D721Med (cell line): ENCODE measurements around the gene SPAG16.
A peak's percentile ranks its signal among the peaks of the same experiment; 100 is the strongest.

Experiments used
- DNase-seq: peaks from one replicate; pipeline ENCODE4 v3.0.0; 2011; ENCODE audit warnings: low spot score; ENCODE audit not compliant: insufficient read length
- FAIRE-seq: peaks from 2 replicates; lab custom pipeline; 2011; peaks lifted over from hg19 to GRCh38; lab: Jason Lieb, UNC
- CTCF ChIP-seq: IDR thresholded peaks from 2 replicates; pipeline ENCODE4 v1.5.1; 2012; ENCODE audit warnings: mild to moderate bottlenecking, control low read depth; ENCODE audit not compliant: insufficient read depth; ENCODE audit errors: missing control alignments

Gene SPAG16

DNA sequence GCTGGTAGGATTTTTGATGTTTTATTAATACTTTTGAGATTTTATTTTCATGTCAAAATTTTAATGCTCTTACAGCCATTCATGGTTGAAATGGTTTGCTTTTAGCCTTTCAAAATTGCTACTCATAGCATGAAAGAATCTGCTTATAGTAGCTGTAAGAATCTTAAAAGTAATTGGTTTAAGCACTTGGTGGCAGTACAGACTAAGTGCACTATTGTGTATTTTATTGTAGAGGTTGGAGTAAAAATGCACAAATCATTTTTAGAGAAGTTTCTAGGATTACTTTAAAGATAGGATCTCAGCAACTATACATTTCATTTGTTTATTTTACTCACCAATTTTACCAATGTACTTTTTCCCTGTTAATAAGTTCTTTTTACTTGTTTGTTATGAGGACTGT is 205.8 kb downstream of the SPAG16 start:
- peak; percentile 32 for TF ChIP-seq CTCF
- FAIRE-seq = no peak

DNA sequence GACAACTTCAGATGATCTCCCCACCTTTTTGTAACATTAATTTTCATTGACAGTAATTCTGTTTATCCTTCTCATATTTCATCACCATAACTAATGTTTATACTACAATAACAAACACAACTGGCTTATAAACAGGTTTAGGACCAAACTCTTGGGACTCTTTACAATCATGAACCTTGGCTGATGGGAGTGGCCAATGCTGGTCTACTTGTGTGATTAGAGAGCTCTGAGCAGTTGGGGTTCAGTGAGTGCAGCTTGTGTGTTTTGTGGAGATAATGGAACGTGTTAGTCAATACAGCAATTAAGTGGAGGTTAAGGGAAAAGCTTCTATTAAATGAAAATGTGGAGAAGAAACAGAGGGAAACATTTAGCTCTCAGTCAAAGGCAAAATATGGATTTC is 207.1 kb downstream of the SPAG16 start:
- TF ChIP-seq CTCF = no peak
- FAIRE-seq (peak; percentile 21), DNase-seq (no peak)

More for the DNA sequence above, 205.8 kb downstream of the SPAG16 start:
- no peak for DNase-seq

DNA sequence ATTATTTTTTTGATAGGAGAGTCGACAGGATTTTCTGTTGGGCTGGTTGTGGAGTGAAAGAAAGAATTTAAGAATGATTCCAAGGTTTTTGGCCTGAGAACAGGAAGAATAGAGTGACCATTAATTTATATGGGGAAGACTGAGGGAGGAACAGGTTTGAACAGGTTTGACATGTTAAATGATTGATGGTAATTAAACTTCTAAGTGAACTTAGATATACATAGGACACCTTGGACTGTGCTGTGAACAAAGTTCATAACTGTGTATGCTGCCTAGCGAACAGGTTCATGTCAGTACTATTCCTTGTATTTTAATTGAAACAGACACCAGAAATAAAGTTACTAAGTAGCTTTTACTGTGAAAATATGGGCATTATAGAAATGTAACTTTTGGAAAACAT is 212.0 kb downstream of the SPAG16 start:
- no peak for TF ChIP-seq CTCF
- FAIRE-seq = no peak

DNA sequence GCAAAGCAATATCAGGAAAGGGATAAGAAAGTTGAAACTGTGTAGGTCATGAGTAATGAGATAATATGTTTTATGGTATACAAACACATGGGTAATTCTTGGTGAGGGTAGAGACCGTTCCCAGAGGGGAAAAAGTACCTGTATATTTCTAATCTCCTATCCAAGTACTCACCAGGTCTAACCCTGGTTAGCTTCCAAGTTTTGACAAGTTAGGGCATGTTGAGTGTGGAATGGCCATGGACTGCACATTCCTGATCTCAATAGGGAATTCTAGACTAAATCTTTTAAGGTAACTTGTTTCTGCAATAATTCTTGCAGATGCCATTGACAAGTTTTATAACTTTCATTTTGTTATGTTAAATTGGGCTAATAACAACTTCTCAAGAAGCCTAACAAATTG is 216.6 kb downstream of the SPAG16 start:
- TF ChIP-seq CTCF = no peak
- FAIRE-seq (no peak), DNase-seq (no peak)

More for the DNA sequence above, 212.0 kb downstream of the SPAG16 start:
- DNase-seq = no peak

DNA sequence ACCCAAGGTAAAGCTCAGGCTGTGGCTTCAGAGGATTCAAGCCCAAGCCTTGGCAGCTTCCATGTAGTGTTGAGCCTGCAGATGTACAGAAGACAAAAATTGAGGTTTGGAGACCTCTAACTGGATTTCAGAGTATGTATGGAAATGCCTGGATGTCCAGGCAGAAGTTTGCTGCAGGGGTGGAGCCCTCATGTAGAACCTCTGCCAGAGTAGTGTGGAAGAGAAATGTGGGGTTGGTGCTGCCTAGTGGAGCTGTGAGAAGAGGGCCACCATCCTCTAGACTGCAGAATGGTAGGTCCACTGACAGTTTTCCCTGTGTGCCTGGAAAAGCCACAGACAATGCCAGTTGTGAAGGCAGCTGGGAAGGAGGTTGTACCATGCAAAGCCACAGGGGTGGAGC is 239.9 kb downstream of the SPAG16 start:
- no peak for FAIRE-seq

DNA sequence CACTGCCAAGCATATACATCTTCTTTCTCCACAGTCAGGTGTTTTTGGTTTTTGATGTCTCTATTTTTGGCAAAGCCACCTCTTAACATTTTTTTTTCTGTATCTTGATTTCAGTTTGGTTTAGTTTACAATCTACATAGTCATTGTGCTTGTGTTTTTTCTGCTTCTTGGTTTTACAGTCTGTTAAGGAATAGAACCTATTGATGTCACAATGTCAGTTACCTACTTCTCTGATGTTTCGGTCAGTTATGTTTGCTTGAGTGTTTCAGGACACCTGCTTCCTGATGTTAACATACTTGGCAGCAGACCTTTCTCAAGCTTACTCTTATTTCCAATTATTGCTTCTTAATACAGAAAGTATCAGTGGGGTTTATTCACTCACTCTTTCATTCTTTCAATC is 253.3 kb downstream of the SPAG16 start:
- FAIRE-seq (no peak), DNase-seq (no peak)

More for the DNA sequence above, 239.9 kb downstream of the SPAG16 start:
- no peak for DNase-seq
- TF ChIP-seq CTCF = no peak

DNA sequence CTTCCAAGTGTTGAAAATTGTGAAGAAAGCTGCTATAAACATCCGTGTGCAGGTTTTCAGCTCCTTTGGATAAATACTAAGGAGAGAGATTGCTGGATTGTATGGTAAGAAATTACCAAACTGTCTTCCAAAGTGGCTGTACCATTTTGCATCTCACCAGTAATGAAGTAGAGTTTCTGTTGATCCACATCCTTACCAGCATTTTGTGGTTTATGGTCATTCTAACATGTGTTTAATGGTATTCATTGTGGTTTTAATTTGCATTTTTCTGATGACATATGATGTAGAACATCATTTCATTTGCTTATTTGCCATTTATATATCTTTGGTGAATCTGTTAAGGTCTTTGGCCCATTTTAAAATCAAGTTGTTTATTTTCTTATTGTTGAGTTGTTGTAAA is 260.7 kb downstream of the SPAG16 start:
- FAIRE-seq = no peak
- no peak for DNase-seq
- no peak for TF ChIP-seq CTCF

More for the DNA sequence above, 253.3 kb downstream of the SPAG16 start:
- TF ChIP-seq CTCF = no peak
